Measurements from ENCODE around the gene ZNF750.

DNA sequence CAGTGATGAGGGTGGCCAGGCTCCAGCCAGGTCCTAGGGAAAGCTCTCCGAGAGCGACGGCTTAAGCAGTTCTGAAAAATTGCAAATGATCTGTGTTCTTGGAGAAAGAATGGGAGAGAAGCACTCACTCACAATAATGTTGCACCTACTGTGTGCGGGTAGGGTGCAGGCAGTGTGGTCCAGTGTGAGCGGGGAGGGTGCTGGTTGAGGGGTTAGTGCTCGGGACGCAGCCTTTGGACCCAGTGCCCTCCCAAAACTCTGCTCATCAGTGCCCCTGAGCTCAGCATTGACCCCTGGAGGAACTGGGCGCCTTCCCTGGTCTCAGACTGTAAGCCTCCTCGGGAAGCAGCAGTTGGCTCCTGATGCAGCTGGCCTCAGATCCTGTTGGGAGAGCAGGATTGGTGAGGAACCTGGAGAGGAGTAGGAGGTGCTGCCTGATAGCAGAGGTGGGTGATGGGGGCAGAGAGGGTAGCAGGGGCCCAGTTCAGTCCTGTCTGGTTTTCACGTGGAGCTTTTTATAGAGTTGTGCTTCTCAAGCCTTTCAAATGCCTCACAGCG is 23.6 kb upstream of the ZNF750 start:
- TF ChIP-seq GATA3 (IDR thresholded peaks at IDR 0.05; ENCODE audit: low read depth, low read length), result no peak
- TF ChIP-seq GATA2 (IDR thresholded peaks at IDR 0.05; ENCODE audit: low read depth, low read length), result no peak

Measured in SH-SY5Y (cell line).